ENCODE results near the gene RCAN2. TPM values are rescaled to one million over a fixed set of nuclear protein-coding genes. Genes with fewer than 3 reads are reported as not detected.
A peak's percentile ranks its signal among the peaks of the same experiment; 100 is the strongest.

RCAN2 gene
- total and polyA plus RNA-seq, 2 experiments from 2014 or later, result 44.9 to 55.6 TPM

DNA sequence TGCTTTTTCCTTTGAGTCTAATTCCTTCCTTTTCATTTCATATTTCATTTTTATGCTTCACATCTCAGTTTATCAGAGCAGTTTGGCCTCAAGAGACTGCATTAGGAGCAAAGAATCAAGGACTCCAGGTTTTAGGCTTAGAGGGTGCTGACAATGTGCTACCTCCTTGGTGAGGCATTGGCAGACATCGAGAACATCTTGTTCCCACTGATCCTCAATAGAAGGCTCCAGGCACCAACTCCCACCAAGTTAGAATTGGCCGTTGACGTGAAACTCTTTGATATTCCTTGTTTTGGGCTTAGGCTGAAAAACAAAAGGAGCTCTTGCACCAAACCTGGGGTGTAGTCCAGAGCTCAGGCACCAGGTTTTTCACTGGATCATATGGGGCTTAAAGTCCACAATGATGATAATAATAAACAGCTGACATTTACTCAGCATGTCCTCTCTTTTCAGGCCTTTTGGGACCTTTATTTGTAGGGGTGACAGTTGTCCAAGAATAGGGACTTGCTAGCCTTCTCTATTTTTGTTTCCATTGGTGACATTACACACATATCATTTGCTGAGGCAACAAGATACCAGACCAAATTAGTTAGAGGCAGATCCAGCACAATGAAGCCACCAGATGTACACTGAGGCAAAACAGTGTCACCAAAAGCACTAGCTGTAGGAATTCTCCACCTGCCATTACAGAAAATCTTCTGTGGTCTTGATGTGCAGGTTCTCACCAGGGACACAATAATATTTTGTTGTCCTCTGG is 239.5 kb downstream of the RCAN2 start:
- DNase-seq (ENCODE audit: low read depth in 1 of 2, low spot score in 1 of 2), result no peak
- Histone ChIP-seq H3K4me3 (no peak overlapping the region), H3K27ac (no peak overlapping the region), H3K9me3 (ENCODE audit: low read depth) (no peaks in the 10 kb centered on the region), H3K27me3 (no peaks in the 10 kb centered on the region), H3K4me1 (ENCODE audit: low read depth) (peaks cover 9% of the 10 kb centered on the region), H3K36me3 (no peaks in the 10 kb centered on the region)
- TF ChIP-seq, protein P1, sequence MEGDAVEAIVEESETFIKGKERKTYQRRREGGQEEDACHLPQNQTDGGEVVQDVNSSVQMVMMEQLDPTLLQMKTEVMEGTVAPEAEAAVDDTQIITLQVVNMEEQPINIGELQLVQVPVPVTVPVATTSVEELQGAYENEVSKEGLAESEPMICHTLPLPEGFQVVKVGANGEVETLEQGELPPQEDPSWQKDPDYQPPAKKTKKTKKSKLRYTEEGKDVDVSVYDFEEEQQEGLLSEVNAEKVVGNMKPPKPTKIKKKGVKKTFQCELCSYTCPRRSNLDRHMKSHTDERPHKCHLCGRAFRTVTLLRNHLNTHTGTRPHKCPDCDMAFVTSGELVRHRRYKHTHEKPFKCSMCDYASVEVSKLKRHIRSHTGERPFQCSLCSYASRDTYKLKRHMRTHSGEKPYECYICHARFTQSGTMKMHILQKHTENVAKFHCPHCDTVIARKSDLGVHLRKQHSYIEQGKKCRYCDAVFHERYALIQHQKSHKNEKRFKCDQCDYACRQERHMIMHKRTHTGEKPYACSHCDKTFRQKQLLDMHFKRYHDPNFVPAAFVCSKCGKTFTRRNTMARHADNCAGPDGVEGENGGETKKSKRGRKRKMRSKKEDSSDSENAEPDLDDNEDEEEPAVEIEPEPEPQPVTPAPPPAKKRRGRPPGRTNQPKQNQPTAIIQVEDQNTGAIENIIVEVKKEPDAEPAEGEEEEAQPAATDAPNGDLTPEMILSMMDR (IDR thresholded peaks at IDR 0.05; ENCODE audit: low read depth, low read length), result no peak

- no peak overlapping the region for H3K4me3 ChIP-seq
- H3K27me3 ChIP-seq, result no peaks in the 10 kb centered on the region
- TF ChIP-seq, protein P1 (IDR thresholded peaks at IDR 0.05; ENCODE audit: low read depth, low read length), result no peak
- H3K27ac ChIP-seq, result no peak overlapping the region
- no peaks in the 10 kb centered on the region for H3K9me3 ChIP-seq (ENCODE audit: low read depth)
- no peak for DNase-seq (ENCODE audit: low read depth in 1 of 2, low spot score in 1 of 2)
- H3K4me1 ChIP-seq (ENCODE audit: low read depth), result peaks cover 33% of the 10 kb centered on the region
- peaks cover 2% of the 10 kb centered on the region for H3K36me3 ChIP-seq
These were observed 243.1 kb downstream of the RCAN2 start for GRCh38 chr6:46248143-46248542.

DNA sequence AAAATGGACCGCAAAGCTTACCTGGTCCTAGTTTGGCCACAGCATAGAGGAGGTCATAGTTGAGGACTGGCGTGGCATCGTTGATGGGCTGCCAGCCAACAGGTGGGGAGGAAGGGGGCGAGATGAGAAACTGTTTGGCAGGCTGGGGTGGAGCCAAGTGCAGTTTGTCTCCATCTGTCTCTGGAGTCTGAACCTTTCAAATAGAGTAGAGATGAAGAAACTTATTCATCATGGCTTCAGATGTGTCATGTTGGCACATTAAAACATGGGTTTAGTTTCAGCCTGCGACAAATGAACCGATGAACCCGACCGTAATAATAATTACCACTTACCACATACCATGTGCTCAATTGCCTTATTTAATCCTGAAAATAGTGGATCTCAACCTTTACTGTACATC is 244.5 kb downstream of the RCAN2 start:
- no peak overlapping the region for H3K4me3 ChIP-seq
- TF ChIP-seq, protein P1 (IDR thresholded peaks at IDR 0.05; ENCODE audit: low read depth, low read length), result no peak
- no peaks in the 10 kb centered on the region for H3K27me3 ChIP-seq
- DNase-seq (ENCODE audit: low read depth in 1 of 2, low spot score in 1 of 2), result no peak
- H3K4me1 ChIP-seq (ENCODE audit: low read depth), result peaks cover 33% of the 10 kb centered on the region
- no peaks in the 10 kb centered on the region for H3K9me3 ChIP-seq (ENCODE audit: low read depth)
- H3K27ac ChIP-seq, result no peak overlapping the region
- H3K36me3 ChIP-seq, result peaks cover 2% of the 10 kb centered on the region

DNA sequence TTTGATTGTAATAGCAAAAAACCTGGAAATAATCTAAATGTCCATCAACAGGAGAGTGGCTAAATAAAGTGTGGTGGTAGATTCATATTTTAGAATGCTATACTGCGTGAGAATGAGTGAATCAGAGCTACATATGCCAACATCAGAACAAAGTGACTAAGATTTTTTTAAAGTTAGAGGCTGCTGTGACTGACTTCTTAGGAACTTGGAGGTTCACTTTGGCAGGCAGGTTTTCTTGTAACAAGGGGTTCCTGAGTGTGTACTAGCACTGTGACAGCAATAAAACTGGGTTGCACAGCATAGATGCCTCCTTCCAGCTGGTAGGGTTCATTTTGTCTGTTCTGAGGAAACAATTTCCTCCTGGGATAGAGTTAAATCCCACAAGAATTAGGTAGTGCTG is 245.2 kb downstream of the RCAN2 start:
- no peaks in the 10 kb centered on the region for H3K27me3 ChIP-seq
- no peak overlapping the region for H3K27ac ChIP-seq
- no peak for DNase-seq (ENCODE audit: low read depth in 1 of 2, low spot score in 1 of 2)
- H3K9me3 ChIP-seq (ENCODE audit: low read depth), result no peaks in the 10 kb centered on the region
- peaks cover 2% of the 10 kb centered on the region for H3K36me3 ChIP-seq
- TF ChIP-seq, protein P1 (IDR thresholded peaks at IDR 0.05; ENCODE audit: low read depth, low read length), result no peak
- no peak overlapping the region for H3K4me3 ChIP-seq
- H3K4me1 ChIP-seq (ENCODE audit: low read depth), result peaks cover 40% of the 10 kb centered on the region

DNA sequence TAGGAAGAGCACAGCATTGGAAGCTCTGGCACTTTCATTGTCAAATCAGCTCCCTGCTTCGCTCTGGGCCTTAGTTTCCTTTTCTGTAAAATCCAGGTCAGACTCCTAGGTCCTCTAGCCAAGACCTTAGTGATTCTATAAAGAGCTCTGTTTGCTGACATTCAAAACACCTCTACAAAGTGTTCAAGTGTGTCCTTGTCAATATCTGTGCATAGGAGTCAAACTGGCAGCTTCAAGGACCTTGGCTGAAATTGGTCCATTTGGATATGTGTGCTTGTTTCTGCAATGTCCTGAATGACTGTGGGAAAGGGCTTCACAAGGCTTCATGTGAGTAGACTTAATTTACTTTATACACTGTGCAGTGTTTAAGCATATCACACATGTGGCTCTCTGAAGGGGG is 246.6 kb downstream of the RCAN2 start:
- peak overlapping the region; percentile 26 for H3K27ac ChIP-seq
- H3K36me3 ChIP-seq, result peaks cover 2% of the 10 kb centered on the region
- TF ChIP-seq, protein P1 (IDR thresholded peaks at IDR 0.05; ENCODE audit: low read depth, low read length), result no peak
- no peaks in the 10 kb centered on the region for H3K9me3 ChIP-seq (ENCODE audit: low read depth)
- no peaks in the 10 kb centered on the region for H3K27me3 ChIP-seq
- H3K4me3 ChIP-seq, result no peak overlapping the region
- peaks cover 45% of the 10 kb centered on the region for H3K4me1 ChIP-seq (ENCODE audit: low read depth)
- DNase-seq (ENCODE audit: low read depth in 1 of 2, low spot score in 1 of 2), result peak in 1 of 2 donors; percentile 39
